ENCODE measurements around the gene RNF167.

DNA sequence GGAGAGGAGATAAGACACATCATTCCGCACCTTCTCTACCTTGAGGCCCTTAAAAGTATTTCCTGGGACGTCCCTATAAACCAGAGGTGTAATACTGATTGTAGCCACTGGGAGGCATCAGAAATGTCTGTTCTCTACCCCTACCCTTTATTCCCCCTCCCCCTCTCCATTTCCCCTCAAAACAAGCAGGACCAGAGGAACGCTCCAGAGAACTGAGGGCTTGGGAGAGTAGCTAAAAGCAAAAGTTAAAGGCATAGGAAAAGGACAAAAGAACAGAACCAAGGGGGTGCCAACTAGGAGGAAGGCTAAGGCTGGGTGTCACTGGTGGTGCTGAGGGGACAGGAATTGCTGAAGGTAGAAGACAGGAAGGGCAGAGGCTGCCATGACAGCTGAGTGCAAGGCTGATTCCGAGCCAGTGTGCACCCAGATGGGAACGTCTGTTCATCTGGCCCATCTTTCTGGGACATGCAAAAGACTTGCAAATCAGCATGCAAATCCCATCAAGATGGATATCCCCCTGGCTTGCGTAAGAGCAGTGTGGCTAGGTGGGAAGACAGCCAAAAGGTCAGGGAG is 40.7 kb downstream of the RNF167 start:
- no peak for TF ChIP-seq POLR2A (IDR thresholded peaks at IDR 0.05)
- TF ChIP-seq CTCF (IDR thresholded peaks at IDR 0.05): peak; percentile 57 to 81 (median 77)

All from esophagus squamous epithelium (tissue), 4 donors.